Cardiac muscle cell (in vitro differentiated cells and primary cell): Measurements from ENCODE around the gene RRBP1. TPM values are rescaled to one million over a fixed set of nuclear protein-coding genes. Genes with fewer than 3 reads are reported as not detected.

Source experiments
- DNase-seq, 2 donors: peaks; one replicate each; pipeline versions ENCODE4 v3.0.0 to v3.0.0-alpha.2; 2010 to 2017; ENCODE audit warnings: low read depth in 1 of 2, low spot score in 1 of 2
- H3K27ac ChIP-seq: fragments of 200-600 bp; sonication (generic); 2 replicates; pipeline ENCODE4 v1.5.1; 2016
- H3K27me3 ChIP-seq: fragments of 200-600 bp; sonication (generic); 2 replicates; pipeline ENCODE4 v1.6.0; 2016; ENCODE audit warnings: control low read depth
- H3K36me3 ChIP-seq: fragments of 200-600 bp; sonication (generic); 2 replicates; pipeline ENCODE4 v1.5.1; 2016; ENCODE audit warnings: control low read depth
- H3K4me1 ChIP-seq: fragments of 200-600 bp; sonication (generic); 2 replicates; pipeline ENCODE4 v1.8.1; 2017; ENCODE audit warnings: low read depth, mild to moderate bottlenecking, mixed run types
- H3K4me3 ChIP-seq: fragments of 200-600 bp; sonication (generic); 2 replicates; pipeline ENCODE4 v1.5.1; 2016; ENCODE audit warnings: mild to moderate bottlenecking
- H3K9me3 ChIP-seq: fragments of 200-600 bp; sonication (generic); 2 replicates; pipeline ENCODE4 v1.5.1; 2017; ENCODE audit warnings: low read depth, mild to moderate bottlenecking, control low read depth
- polyA plus RNA-seq: library from polyadenylated mRNA; unstranded; fragments of >200 nt; fragmentation: Nextera tagmentation; extraction: Ambion mirVana; gene quantifications from 2 replicates; pipeline ENCODE4 v1.2.1, GENCODE V29; 2016
- total RNA-seq: library from RNA; depleted of rRNA; stranded (reverse); fragments of >200 nt; gene quantifications from 2 replicates; pipeline ENCODE4 v1.2.3, GENCODE V29; 2016
- TF ChIP-seq, protein P1 (sequence below): IDR thresholded peaks from 2 replicates; pipeline ENCODE4 v1.5.1; 2012; ENCODE audit warnings: low read depth, mild to moderate bottlenecking, low read length

Gene RRBP1
- total and polyA plus RNA-seq, 2 experiments from 2014 or later = 50.7 to 77.5 TPM

DNA sequence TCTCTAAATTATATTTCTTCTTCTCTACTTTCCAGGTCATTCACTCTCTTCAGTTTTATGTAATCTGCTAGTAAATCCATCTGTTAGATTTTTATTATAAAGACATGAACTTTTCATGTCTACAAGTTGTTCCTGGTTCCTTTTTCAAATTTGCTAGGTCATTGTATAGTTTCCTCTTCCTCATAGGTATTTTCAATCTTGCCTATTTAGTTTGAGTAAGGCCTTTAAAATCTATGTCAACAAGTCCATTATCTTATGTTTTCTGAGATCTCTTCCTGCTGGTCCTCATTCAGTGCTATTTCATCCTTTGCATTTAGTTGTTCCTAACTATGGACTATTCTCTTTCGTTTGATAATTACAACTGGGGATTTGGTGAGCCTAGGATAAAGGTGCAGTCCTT lies 11.0 kb downstream of the RRBP1 start:
- no peak for DNase-seq
- Histone ChIP-seq H3K4me3 (no peak overlapping the region), H3K27me3 (no peaks in the 10 kb centered on the region), H3K9me3 (no peaks in the 10 kb centered on the region), H3K27ac (no peak overlapping the region), H3K4me1 (no peaks in the 10 kb centered on the region), H3K36me3 (no peaks in the 10 kb centered on the region)
- TF ChIP-seq, protein P1, sequence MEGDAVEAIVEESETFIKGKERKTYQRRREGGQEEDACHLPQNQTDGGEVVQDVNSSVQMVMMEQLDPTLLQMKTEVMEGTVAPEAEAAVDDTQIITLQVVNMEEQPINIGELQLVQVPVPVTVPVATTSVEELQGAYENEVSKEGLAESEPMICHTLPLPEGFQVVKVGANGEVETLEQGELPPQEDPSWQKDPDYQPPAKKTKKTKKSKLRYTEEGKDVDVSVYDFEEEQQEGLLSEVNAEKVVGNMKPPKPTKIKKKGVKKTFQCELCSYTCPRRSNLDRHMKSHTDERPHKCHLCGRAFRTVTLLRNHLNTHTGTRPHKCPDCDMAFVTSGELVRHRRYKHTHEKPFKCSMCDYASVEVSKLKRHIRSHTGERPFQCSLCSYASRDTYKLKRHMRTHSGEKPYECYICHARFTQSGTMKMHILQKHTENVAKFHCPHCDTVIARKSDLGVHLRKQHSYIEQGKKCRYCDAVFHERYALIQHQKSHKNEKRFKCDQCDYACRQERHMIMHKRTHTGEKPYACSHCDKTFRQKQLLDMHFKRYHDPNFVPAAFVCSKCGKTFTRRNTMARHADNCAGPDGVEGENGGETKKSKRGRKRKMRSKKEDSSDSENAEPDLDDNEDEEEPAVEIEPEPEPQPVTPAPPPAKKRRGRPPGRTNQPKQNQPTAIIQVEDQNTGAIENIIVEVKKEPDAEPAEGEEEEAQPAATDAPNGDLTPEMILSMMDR = no peak

DNA sequence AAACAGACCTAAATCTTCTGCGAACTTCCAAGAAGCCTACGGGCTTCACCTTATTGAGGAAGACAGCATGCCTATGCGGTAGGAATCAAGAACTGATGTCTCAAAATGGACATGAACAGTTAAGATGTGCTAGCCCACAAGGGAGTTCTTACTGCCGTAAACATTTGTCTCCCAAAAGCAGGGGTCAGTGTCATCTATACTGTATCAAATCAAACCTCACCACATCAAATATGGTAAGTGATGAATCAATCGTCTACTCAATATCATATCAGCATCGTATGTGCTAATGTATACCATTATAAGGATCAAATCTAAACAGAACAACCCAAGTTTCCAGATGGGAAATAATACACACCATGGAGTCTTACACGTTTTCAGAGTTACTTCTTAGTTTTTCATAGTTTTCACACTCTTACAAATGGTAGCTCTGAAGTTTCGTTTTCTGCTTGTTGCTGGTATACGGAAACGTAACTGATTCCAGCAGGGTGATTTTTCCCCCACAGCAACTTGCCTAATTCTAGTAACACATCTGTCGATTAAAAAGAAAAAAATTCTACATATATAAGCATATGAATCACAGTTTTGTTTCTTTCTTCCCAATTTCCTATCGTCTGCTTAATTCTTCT lies 12.6 kb downstream of the RRBP1 start:
- no peaks in the 10 kb centered on the region for H3K36me3 ChIP-seq
- DNase-seq = no peak
- H3K4me3 ChIP-seq = no peak overlapping the region
- H3K27ac ChIP-seq = no peak overlapping the region
- no peaks in the 10 kb centered on the region for H3K9me3 ChIP-seq
- no peaks in the 10 kb centered on the region for H3K4me1 ChIP-seq
- H3K27me3 ChIP-seq = no peaks in the 10 kb centered on the region
- TF ChIP-seq, protein P1 = no peak

DNA sequence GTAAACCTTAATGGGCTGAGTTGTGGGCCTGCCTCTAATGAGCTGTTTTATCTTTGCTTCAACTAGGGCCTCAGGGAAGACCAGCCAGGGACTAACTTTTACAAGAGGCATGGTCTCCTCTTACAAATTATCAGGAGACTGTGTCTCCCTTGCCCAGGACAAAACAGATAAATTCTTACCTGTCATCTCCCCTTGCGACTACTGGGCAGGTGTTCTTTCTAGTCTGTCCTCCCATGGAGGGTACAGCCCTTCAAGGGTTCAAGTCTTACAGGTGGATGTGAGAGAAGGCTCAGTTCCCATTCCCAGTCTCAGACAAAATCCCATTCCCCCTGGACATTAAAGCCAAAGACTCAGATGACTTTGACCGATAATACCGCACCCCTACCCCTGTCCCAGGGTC lies 13.6 kb downstream of the RRBP1 start:
- TF ChIP-seq, protein P1 = no peak

DNA sequence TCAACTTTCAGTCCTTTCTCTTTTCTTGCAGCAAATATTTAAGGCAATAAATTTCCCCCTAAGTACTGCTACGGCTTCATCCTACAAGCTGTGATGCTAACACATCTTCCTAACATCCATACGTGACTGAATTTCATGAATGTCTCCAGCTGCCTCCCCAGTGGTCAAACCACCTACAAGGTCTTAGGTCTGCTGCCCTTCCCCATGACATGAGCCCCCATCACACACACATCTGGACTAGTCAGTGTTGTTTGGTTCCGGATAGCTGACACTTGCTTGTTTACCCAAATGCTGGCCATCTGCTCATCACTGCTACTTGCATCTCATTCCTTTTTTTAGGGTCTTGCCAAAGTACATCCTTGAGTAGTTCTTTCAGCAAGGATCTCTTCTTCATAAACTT lies 14.6 kb downstream of the RRBP1 start:
- H3K27ac ChIP-seq = no peak overlapping the region
- H3K9me3 ChIP-seq = no peaks in the 10 kb centered on the region

More for the DNA sequence above, 13.6 kb downstream of the RRBP1 start:
- Histone ChIP-seq H3K4me1 (no peaks in the 10 kb centered on the region), H3K9me3 (no peaks in the 10 kb centered on the region), H3K4me3 (no peak overlapping the region), H3K27me3 (no peaks in the 10 kb centered on the region), H3K27ac (no peak overlapping the region), H3K36me3 (no peaks in the 10 kb centered on the region)
- DNase-seq = no peak

DNA sequence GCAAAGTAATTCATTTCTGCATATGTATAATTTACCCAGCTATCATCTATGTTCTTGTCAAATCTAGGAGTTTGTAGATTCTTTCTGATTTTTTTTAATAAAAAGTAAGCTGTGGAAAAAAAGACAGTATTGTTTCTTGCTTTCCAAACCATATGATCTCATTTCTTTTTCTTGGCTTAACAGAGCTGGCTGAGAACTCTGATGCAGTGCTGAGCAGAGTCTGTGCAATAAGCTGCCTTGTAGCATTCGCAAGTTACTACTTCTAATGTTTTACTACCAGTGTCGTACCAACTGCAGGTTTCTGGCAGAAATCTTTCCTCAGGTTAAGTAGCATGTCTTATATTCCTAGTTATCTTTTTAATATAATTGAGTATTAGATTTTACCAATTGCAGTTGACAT lies 15.6 kb downstream of the RRBP1 start:
- Histone ChIP-seq H3K4me3 (no peak overlapping the region), H3K4me1 (no peaks in the 10 kb centered on the region), H3K27ac (no peak overlapping the region), H3K27me3 (no peaks in the 10 kb centered on the region), H3K9me3 (no peaks in the 10 kb centered on the region), H3K36me3 (no peaks in the 10 kb centered on the region)
- TF ChIP-seq, protein P1 = no peak
- DNase-seq = peak in 1 of 2 donors; percentile 69

More for the DNA sequence above, 14.6 kb downstream of the RRBP1 start:
- DNase-seq = no peak
- H3K4me3 ChIP-seq = no peak overlapping the region
- H3K4me1 ChIP-seq = no peaks in the 10 kb centered on the region
- no peaks in the 10 kb centered on the region for H3K27me3 ChIP-seq
- TF ChIP-seq, protein P1 = no peak
- no peaks in the 10 kb centered on the region for H3K36me3 ChIP-seq

DNA sequence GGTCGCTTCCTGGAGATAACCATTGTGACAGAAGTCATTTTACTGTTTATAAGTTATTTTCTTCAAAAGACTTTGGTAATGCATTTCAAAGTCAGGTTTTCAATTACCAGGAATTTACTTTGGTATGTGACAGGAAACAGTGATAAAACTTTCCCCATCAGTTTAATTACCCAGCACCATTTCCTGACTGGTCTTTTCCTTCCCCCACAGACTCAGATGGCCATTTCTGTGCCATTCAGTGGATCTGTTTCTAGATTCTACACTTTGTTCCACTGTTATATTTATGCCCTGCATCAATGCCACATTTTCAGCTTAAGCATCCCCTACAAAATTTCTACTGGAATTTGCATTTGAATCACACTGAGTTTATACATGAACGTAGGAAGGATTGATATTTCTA lies 16.3 kb downstream of the RRBP1 start:
- no peak for DNase-seq
- TF ChIP-seq, protein P1 = no peak
- Histone ChIP-seq H3K36me3 (no peaks in the 10 kb centered on the region), H3K27me3 (no peaks in the 10 kb centered on the region), H3K27ac (no peak overlapping the region), H3K4me1 (no peaks in the 10 kb centered on the region), H3K4me3 (no peak overlapping the region), H3K9me3 (no peaks in the 10 kb centered on the region)
